ENCODE data around the gene PCBP1. TPM values are rescaled to one million over a fixed set of nuclear protein-coding genes. Genes with fewer than 3 reads are reported as not detected.

PCBP1 gene
- polyA plus RNA-seq (2011; rRNA removed) (59.2 and 87.4 TPM in 2 replicates), polyA minus RNA-seq (2011; rRNA and poly(A)+ RNA removed) (53.5 and 82.0 TPM in 2 replicates)

- peak within 1 kb of the TSS; percentile 82 for H3K4me3 ChIP-seq (ENCODE audit: low read depth, low read length)
- DNase-seq (ENCODE audit: low read depth) = peak; percentile 54
- CTCF ChIA-PET = interaction anchor here (0.7 to 2.0 kb wide), 4 partner anchors 53 to 57 kb away, joined by 3 to 9 read pairs (median 4); no protein-coding TSS in a partner anchor
- H3K36me3 ChIP-seq (ENCODE audit: control insufficient read depth, insufficient read depth, low read length) = peaks cover 4% of the 10 kb centered on the region; the same call in 1 of the 2 replicates
- no peak for TF ChIP-seq CTCF (IDR thresholded peaks at IDR 0.05; ENCODE audit: insufficient read depth, low read depth, low read length)
- POLR2A ChIA-PET = interaction anchor here (0.7 to 1.4 kb wide), 2 partner anchors 173 to 570 kb away, joined by 3 to 5 read pairs; partner anchors contain the start of gene MXD1
- H3K27me3 ChIP-seq (ENCODE audit: control insufficient read depth, insufficient read depth, low read length) = no peaks in the 10 kb centered on the region
Observed at GRCh38 chr2:70086838-70087701, at the start of gene PCBP1. Gene PCBP1, plus strand, starts transcription at chr2:70087477. Its CDS starts 267 bp downstream, at chr2:70087744.

GRCh38 chr2:70039366-70039765, 47.9 kb upstream of the PCBP1 start:
- DNase-seq (ENCODE audit: low read depth) = no peak
- POLR2A ChIA-PET = no interaction called here

GRCh38 chr2:70041663-70042062, 45.6 kb upstream of the PCBP1 start:
- POLR2A ChIA-PET = interaction anchor here (0.5 kb wide), 1 partner anchor 103 kb away, joined by 3 read pairs; no protein-coding TSS in a partner anchor
- peaks cover 1% of the 10 kb centered on the region for H3K36me3 ChIP-seq (ENCODE audit: control insufficient read depth, insufficient read depth, low read length)
- H3K27me3 ChIP-seq (ENCODE audit: control insufficient read depth, insufficient read depth, low read length) = no peaks in the 10 kb centered on the region
- H3K4me3 ChIP-seq (ENCODE audit: low read depth, low read length) = no peak overlapping the region
- no peak for TF ChIP-seq CTCF (IDR thresholded peaks at IDR 0.05; ENCODE audit: insufficient read depth, low read depth, low read length)
- DNase-seq (ENCODE audit: low read depth) = no peak
- CTCF ChIA-PET = interaction anchor here (0.7 to 1.4 kb wide), 3 partner anchors 10 to 86 kb away, joined by 3 to 4 read pairs (median 3); no protein-coding TSS in a partner anchor

More at GRCh38 chr2:70039366-70039765, 47.9 kb upstream of the PCBP1 start:
- CTCF ChIA-PET = interaction anchor here (1.3 to 2.0 kb wide), 2 partner anchors 10 to 29 kb away, joined by 5 read pairs; no protein-coding TSS in a partner anchor
- no peak for TF ChIP-seq CTCF (IDR thresholded peaks at IDR 0.05; ENCODE audit: insufficient read depth, low read depth, low read length)
- no peaks in the 10 kb centered on the region for H3K27me3 ChIP-seq (ENCODE audit: control insufficient read depth, insufficient read depth, low read length)
- H3K4me3 ChIP-seq (ENCODE audit: low read depth, low read length) = no peak overlapping the region
- no peaks in the 10 kb centered on the region; the same call in 1 of the 2 replicates for H3K36me3 ChIP-seq (ENCODE audit: control insufficient read depth, insufficient read depth, low read length)

GRCh38 chr2:70042246-70042645, 45.0 kb upstream of the PCBP1 start:
- ChIA-PET POLR2A (interaction anchor here (0.5 to 0.6 kb wide), 2 partner anchors 103 to 166 kb away, joined by 3 to 4 read pairs; no protein-coding TSS in a partner anchor), CTCF (interaction anchor here (0.7 to 1.4 kb wide), 2 partner anchors 10 to 86 kb away, joined by 3 read pairs; no protein-coding TSS in a partner anchor)

More at GRCh38 chr2:70042246-70042645, 45.0 kb upstream of the PCBP1 start:
- no peaks in the 10 kb centered on the region for H3K27me3 ChIP-seq (ENCODE audit: control insufficient read depth, insufficient read depth, low read length)
- DNase-seq (ENCODE audit: low read depth) = no peak
- H3K36me3 ChIP-seq (ENCODE audit: control insufficient read depth, insufficient read depth, low read length) = peaks cover 1% of the 10 kb centered on the region
- no peak for TF ChIP-seq CTCF (IDR thresholded peaks at IDR 0.05; ENCODE audit: insufficient read depth, low read depth, low read length)
- H3K4me3 ChIP-seq (ENCODE audit: low read depth, low read length) = no peak overlapping the region
